HepG2 (cell line): ENCODE data around the gene GPS1. TPM values are rescaled to one million over a fixed set of nuclear protein-coding genes. Genes with fewer than 3 reads are reported as not detected.

Experiments used
- CBX1 ChIP-seq: IDR thresholded peaks from one replicate; pipeline ENCODE4 v1.6.1; 2016; ENCODE audit warnings: antibody characterized with exemption, low read depth
- IRF1 ChIP-seq: sonication (generic); formaldehyde crosslinking; IDR thresholded peaks from 2 replicates; pipeline ENCODE4 v1.4.0; 2020; ENCODE audit warnings: low read depth, mild to moderate bottlenecking, missing genetic modification reagents
- KLF11 ChIP-seq: IDR thresholded peaks from 2 replicates; pipeline ENCODE4 v1.6.1; 2016; ENCODE audit warnings: missing compliant biosample characterization
- MYNN ChIP-seq: sonication (generic); formaldehyde crosslinking; IDR thresholded peaks from 2 replicates; pipeline ENCODE4 v1.4.0; 2020; ENCODE audit warnings: mild to moderate bottlenecking, low read depth, missing genetic modification reagents
- NR1H2 ChIP-seq: sonication (generic); formaldehyde crosslinking; IDR thresholded peaks from 2 replicates; pipeline ENCODE4 v1.8.1; 2022; ENCODE audit warnings: low read depth, missing genetic modification reagents, borderline replicate concordance
- RXRA ChIP-seq: sonication (generic); formaldehyde crosslinking; IDR thresholded peaks from 2 replicates; pipeline ENCODE4 v1.5.1; 2020; ENCODE audit warnings: missing genetic modification reagents
- SALL1 ChIP-seq: sonication (generic); formaldehyde crosslinking; IDR thresholded peaks from 2 replicates; pipeline ENCODE4 v1.8.0; 2022; ENCODE audit warnings: mild to moderate bottlenecking, missing genetic modification reagents
- SKI ChIP-seq: fragments of 450-650 bp; IDR thresholded peaks from one replicate; pipeline ENCODE4 v1.6.1; 2018; ENCODE audit warnings: mild to moderate bottlenecking; ENCODE audit not compliant: partially characterized antibody
- SNAPC4 ChIP-seq: sonication (generic); formaldehyde crosslinking; IDR thresholded peaks from 2 replicates; pipeline ENCODE4 v1.4.0; 2020; ENCODE audit warnings: mild to moderate bottlenecking, missing genetic modification reagents
- SOX13 ChIP-seq, 3 experiments: fragments of 450-650 bp in 1 of 3; sonication (generic) in 1 of 3; formaldehyde crosslinking in 1 of 3; IDR thresholded peaks in 2 of 3; conservative IDR thresholded peaks in 1 of 3; 2 replicates each; pipeline versions ENCODE4 v1.5.0 to v1.6.1; 2016 to 2020; ENCODE audit warnings: antibody characterized with exemption in 1 of 3, mild to moderate bottlenecking in 1 of 3, missing compliant biosample characterization in 1 of 3, missing genetic modification reagents in 1 of 3, moderate library complexity in 1 of 3
- TAF1 ChIP-seq: sonication (generic); formaldehyde crosslinking; IDR thresholded peaks from 2 replicates; pipeline ENCODE4 v1.4.0; 2020; ENCODE audit warnings: missing genetic modification reagents
- U2AF1 ChIP-seq: fragments of 200-400 bp; formaldehyde crosslinking; optimal IDR thresholded peaks from 2 replicates; pipeline ENCODE3; 2017; ENCODE audit warnings: mild to moderate bottlenecking, low read depth, low read length
- ZBTB7B ChIP-seq: sonication (generic); formaldehyde crosslinking; IDR thresholded peaks from 2 replicates; pipeline ENCODE4 v1.4.0; 2020; ENCODE audit warnings: missing genetic modification reagents
- ZFP91 ChIP-seq: sonication (generic); formaldehyde crosslinking; IDR thresholded peaks from 2 replicates; pipeline ENCODE4 v1.9.0; 2022; ENCODE audit warnings: missing genetic modification reagents, mild to moderate bottlenecking, borderline replicate concordance
- ZKSCAN8 ChIP-seq: IDR thresholded peaks from 2 replicates; pipeline ENCODE4 v1.6.1; 2016; ENCODE audit warnings: borderline replicate concordance, missing genetic modification reagents, missing compliant biosample characterization
- ZMYM3 ChIP-seq: sonication (generic); formaldehyde crosslinking; IDR thresholded peaks from 2 replicates; pipeline ENCODE4 v1.5.1; 2020; ENCODE audit warnings: mild to moderate bottlenecking, missing genetic modification reagents
- ZNF235 ChIP-seq: sonication (generic); formaldehyde crosslinking; IDR thresholded peaks from 2 replicates; pipeline ENCODE4 v1.8.1; 2023; ENCODE audit warnings: mild to moderate bottlenecking, missing genetic modification reagents, borderline replicate concordance
- ZNF33B ChIP-seq: sonication (generic); formaldehyde crosslinking; IDR thresholded peaks from 2 replicates; pipeline ENCODE4 v1.5.1; 2020; ENCODE audit warnings: mild to moderate bottlenecking, missing genetic modification reagents
- ZNF597 ChIP-seq: sonication (generic); formaldehyde crosslinking; IDR thresholded peaks from 2 replicates; pipeline ENCODE4 v1.5.0; 2020; ENCODE audit warnings: missing genetic modification reagents
- ZNF644 ChIP-seq: IDR thresholded peaks from 2 replicates; pipeline ENCODE4 v1.6.1; 2016; ENCODE audit warnings: low read depth
- ZSCAN22 ChIP-seq: sonication (generic); formaldehyde crosslinking; IDR thresholded peaks from 2 replicates; pipeline ENCODE4 v1.4.0; 2020; ENCODE audit warnings: mild to moderate bottlenecking, missing genetic modification reagents
- polyA plus RNA-seq, 8 experiments: library from polyadenylated mRNA; depleted of rRNA in 3 of 8; stranded (reverse) in 7 of 8; unstranded in 1 of 8; fragments of >200 nt; fragmentation: Illumina TruSeq in 4 of 8; extraction: Trizol in 4 of 8; gene quantifications; 2 replicates each; pipeline versions ENCODE4 v1.2.1 to v1.2.3, GENCODE V29; 2011 to 2016; ENCODE audit warnings: low read depth in 4 of 8, missing spikeins in 1 of 8, mixed read lengths in 1 of 8; ENCODE audit not compliant: insufficient read depth in 1 of 8
- total RNA-seq, 5 experiments: library from RNA; depleted of rRNA; stranded (reverse); fragments of >200 nt; fragmentation: Illumina TruSeq; extraction: Trizol; gene quantifications; 2 replicates each; pipeline ENCODE4 v1.2.3, GENCODE V29; 2016; ENCODE audit warnings: low read depth in 1 of 5

The GPS1 gene
- total and polyA plus RNA-seq, 2 of the 13 experiments (the other 11 are each of a cell fraction or from before 2014, with no cell fraction given), result 124 to 128 TPM

GRCh38 chr17:82039695-82040299 lies 11.9 kb upstream of the GPS1 start (continued):
- TF ChIP-seq SNAPC4 (0 out of 2 replicates have a peak, but pooled peaks have one; percentile 49), SOX13 (IDR thresholded peaks at IDR 0.05) (no peak), SOX13 (CRISPR knock-in tag; conservative IDR thresholded peaks at IDR 0.05 in 1 of 2, IDR thresholded peaks at IDR 0.05 in 1 of 2) (peak in 1 of 2 experiments; percentile 12; a peak in 1 of 4 replicates), KLF11 (no peak), ZNF235 (CRISPR knock-in tag) (peak; percentile 62; the same call in 1 of the 2 replicates), RXRA (CRISPR knock-in tag) (peak; percentile 62), ZKSCAN8 (CRISPR knock-in tag) (no peak), ZMYM3 (peak; percentile 38; the same call in 1 of the 2 replicates), IRF1 (0 out of 2 replicates have a peak, but pooled peaks have one; percentile 60), U2AF1 (no peak), ZBTB7B (CRISPR knock-in tag) (peak; percentile 80), TAF1 (CRISPR knock-in tag) (no peak), ZSCAN22 (CRISPR knock-in tag) (no peak), SALL1 (CRISPR knock-in tag) (peak; percentile 71), SKI (no peak), CBX1 (no peak), ZFP91 (0 out of 2 replicates have a peak, but pooled peaks have one; percentile 45), MYNN (CRISPR knock-in tag) (no peak), ZNF33B (CRISPR knock-in tag) (no peak), ZNF644 (CRISPR knock-in tag) (0 out of 2 replicates have a peak, but pooled peaks have one; percentile 65), ZNF597 (CRISPR knock-in tag) (no peak), NR1H2 (CRISPR knock-in tag) (no peak)
